B cell (primary cell): Measurements from ENCODE around the gene PDE10A. TPM values are rescaled to one million over a fixed set of nuclear protein-coding genes. Genes with fewer than 3 reads are reported as not detected.

Experiments
- ATAC-seq: fragments of 200-7000 bp; cut with Tn5 transposase; one replicate; pipeline ENCODE4 v1.10.0; 2021; ENCODE audit warnings: low read depth, mild to moderate bottlenecking, moderate number of reproducible peaks, moderate library complexity
- CTCF ChIA-PET: fragments of 350-600 bp; sonication (Branson Sonifier 250); formaldehyde crosslinking; loops from one replicate; lab custom pipeline; 2021; ENCODE audit warnings: antibody characterized with exemption, inconsistent platforms; lab: Charles Lee
- POLR2A ChIA-PET: fragments of 350-600 bp; sonication (Branson Sonifier 250); formaldehyde crosslinking; loops from one replicate; lab custom pipeline; 2021; ENCODE audit warnings: antibody characterized with exemption; lab: Charles Lee
- DNase-seq: peaks from one replicate; pipeline ENCODE4 v3.0.0; 2013
- H2AFZ ChIP-seq: 2 replicates; pipeline ENCODE4 v1.6.1; 2012; ENCODE audit warnings: mild to moderate bottlenecking, low read depth, low read length; ENCODE audit not compliant: insufficient read depth, poor library complexity, severe bottlenecking
- H3K27ac ChIP-seq, 2 donors: 1 replicate in 1 of 2; 2 replicates in 1 of 2; pipeline ENCODE4 v1.5.1; 2012 to 2013; ENCODE audit warnings: low read length in 2 of 2, mild to moderate bottlenecking in 2 of 2, moderate library complexity in 1 of 2
- H3K27me3 ChIP-seq, 4 experiments: fragments of 200-600 bp in 1 of 4; sonication (generic) in 1 of 4; replicated peaks in 1 of 4; 1 replicate in 2 of 4; 2 replicates in 2 of 4; pipeline versions ENCODE4 v1.6.1 to v1.7.0; 2013 to 2016; ENCODE audit warnings: low read length in 3 of 4, mild to moderate bottlenecking in 2 of 4, mixed read lengths in 1 of 4, moderate library complexity in 1 of 4; ENCODE audit not compliant: insufficient read depth in 4 of 4, control insufficient read depth in 3 of 4; ENCODE audit errors: control extremely low read depth in 1 of 4
- H3K36me3 ChIP-seq, 2 experiments: replicated peaks in 1 of 2; 1 replicate in 1 of 2; 2 replicates in 1 of 2; pipeline versions ENCODE4 v1.6.1 to v1.7.1; 2013; ENCODE audit warnings: low read length in 1 of 2; ENCODE audit not compliant: insufficient read depth in 2 of 2, control insufficient read depth in 1 of 2; ENCODE audit errors: control extremely low read depth in 1 of 2, extremely low read depth in 1 of 2
- H3K4me1 ChIP-seq, 2 donors: fragments of 200-600 bp in 1 of 2; sonication (generic) in 1 of 2; 1 replicate in 1 of 2; 2 replicates in 1 of 2; pipeline versions ENCODE4 v1.5.1 to v1.6.1; 2013 to 2017; ENCODE audit warnings: low read length in 2 of 2; ENCODE audit not compliant: control insufficient read depth in 2 of 2, insufficient read depth in 2 of 2
- H3K4me2 ChIP-seq: replicated peaks from 2 replicates; pipeline ENCODE3; 2012; ENCODE audit warnings: mild to moderate bottlenecking, low read depth, low read length; ENCODE audit not compliant: poor library complexity, severe bottlenecking
- H3K4me3 ChIP-seq, 5 experiments: fragments of 200-600 bp in 1 of 5; sonication (generic) in 1 of 5; 1 replicate in 3 of 5; 2 replicates in 2 of 5; pipeline versions ENCODE4 v1.5.1 to v1.7.0; 2011 to 2016; ENCODE audit warnings: low read length in 4 of 5, mild to moderate bottlenecking in 4 of 5, low read depth in 2 of 5, control low read depth in 1 of 5, moderate library complexity in 1 of 5; ENCODE audit not compliant: insufficient read depth in 1 of 5; ENCODE audit errors: control extremely low read depth in 1 of 5, extremely low read depth in 1 of 5
- H3K79me2 ChIP-seq: fragments of 200-600 bp; sonication (generic); one replicate; pipeline ENCODE4 v1.6.0; 2016; ENCODE audit warnings: low read length; ENCODE audit not compliant: control insufficient read depth, insufficient read depth
- H3K9ac ChIP-seq: fragments of 200-600 bp; sonication (generic); 2 replicates; pipeline ENCODE4 v1.6.1; 2017; ENCODE audit warnings: mild to moderate bottlenecking, low read length, moderate library complexity
- H3K9me3 ChIP-seq, 3 donors: one replicate each; pipeline versions ENCODE4 v1.6.1 to v1.7.1; 2013; ENCODE audit warnings: low read length in 2 of 3; ENCODE audit not compliant: control insufficient read depth in 2 of 3, insufficient read depth in 1 of 3; ENCODE audit errors: control extremely low read depth in 1 of 3
- H4K20me1 ChIP-seq: 2 replicates; pipeline ENCODE4 v1.6.0; 2012; ENCODE audit warnings: mild to moderate bottlenecking, low read length; ENCODE audit not compliant: insufficient read depth, control insufficient read depth, poor library complexity, severe bottlenecking
- H3K27ac Mint-ChIP-seq: one replicate; pipeline ENCODE4 v1.8.0; 2021; ENCODE audit warnings: mixed read lengths
- H3K27me3 Mint-ChIP-seq: one replicate; pipeline ENCODE4 v1.8.0; 2021; ENCODE audit warnings: mixed read lengths
- H3K4me1 Mint-ChIP-seq: one replicate; pipeline ENCODE4 v1.8.0; 2021; ENCODE audit warnings: mixed read lengths
- H3K4me3 Mint-ChIP-seq: one replicate; pipeline ENCODE4 v1.8.0; 2021; ENCODE audit warnings: mixed read lengths
- H3K9me3 Mint-ChIP-seq: one replicate; pipeline ENCODE4 v1.8.0; 2022; ENCODE audit warnings: mixed read lengths; ENCODE audit not compliant: insufficient read depth
- CTCF ChIP-seq: fragments of 200-600 bp; IDR thresholded peaks from one replicate; pipeline ENCODE4 v1.8.0; 2022; ENCODE audit warnings: antibody characterized with exemption, mild to moderate bottlenecking
- EZH2 ChIP-seq: IDR thresholded peaks from 2 replicates; pipeline ENCODE4 v1.6.1; 2012; ENCODE audit warnings: borderline replicate concordance, low read depth, mild to moderate bottlenecking, moderate library complexity, low read length; ENCODE audit not compliant: insufficient read depth, poor library complexity, severe bottlenecking
- WGBS: methylation state at CpG from one replicate; pipeline ENCODE4 v1.1.5; 2013; ENCODE audit warnings: missing lambda C conversion rate; ENCODE audit not compliant: insufficient coverage; 5-methylcytosine and 5-hydroxymethylcytosine counted together
- intact Hi-C: fragments of 100-400 bp; cut with micrococcal nuclease; formaldehyde crosslinking; loops from one replicate; pipeline ENCODE4 v1.10.0; 2022
- polyA plus RNA-seq: library from polyadenylated mRNA; depleted of rRNA; stranded (reverse); fragments of >200 nt; gene quantifications from 2 replicates; pipeline ENCODE4 v1.2.3, GENCODE V29; 2012
- total RNA-seq, 2 donors: library from RNA; stranded (reverse); fragments of 120-200 nt in 1 of 2; gene quantifications; 1 replicate in 1 of 2; 2 replicates in 1 of 2; pipeline versions ENCODE4 v1.2.3 to v1.2.4, GENCODE V29; 2013 to 2022

The PDE10A gene
- total and polyA plus RNA-seq, 2 donors (not counting 1 experiment from before 2014, with no cell fraction given): not detected

DNA sequence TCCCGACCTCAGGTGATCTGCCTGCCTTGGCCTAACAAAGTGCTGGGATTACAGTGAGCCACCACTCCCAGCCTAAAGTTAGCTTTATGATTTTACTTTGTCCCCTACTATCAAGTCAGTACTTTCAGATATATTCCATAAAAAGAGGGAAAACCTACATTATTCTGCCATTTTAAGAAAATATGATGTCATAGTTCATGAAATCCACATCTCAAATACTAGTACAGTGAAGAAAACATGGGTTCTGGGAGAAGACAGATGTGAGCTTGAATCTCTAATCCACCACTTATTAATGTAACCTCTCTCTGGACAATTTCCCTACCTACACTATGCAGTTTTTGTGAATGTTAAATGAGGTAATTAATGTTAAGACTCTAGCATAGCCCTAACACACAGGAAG, 74.5 kb downstream of the PDE10A start:
- no CpG with 5 or more reads among the region's 1 CpG for WGBS
- TF ChIP-seq EZH2 (no peak), CTCF (no peak)
- no peak overlapping the region for H3K9ac ChIP-seq
- no peak overlapping the region for H2AFZ ChIP-seq
- Mint-ChIP-seq H3K4me3 (no peak overlapping the region), H3K27ac (no peak overlapping the region), H3K4me1 (no peaks in the 10 kb centered on the region), H3K9me3 (peaks cover 14% of the 10 kb centered on the region), H3K27me3 (no peaks in the 10 kb centered on the region)
- no peaks in the 10 kb centered on the region for H3K36me3 ChIP-seq
- H3K79me2 ChIP-seq: no peaks in the 10 kb centered on the region
- no peaks in the 10 kb centered on the region for H3K27me3 ChIP-seq
- H3K4me2 ChIP-seq: no peak overlapping the region
- no peak overlapping the region for H3K4me3 ChIP-seq
- no peaks in the 10 kb centered on the region for H4K20me1 ChIP-seq
- ChIA-PET CTCF (no interaction called here), POLR2A (no interaction called here)
- H3K4me1 ChIP-seq: no peaks in the 10 kb centered on the region
- DNase-seq (no peak), ATAC-seq (no peak)
- no peak overlapping the region for H3K27ac ChIP-seq
- H3K9me3 ChIP-seq: peaks cover 0 to 14% (median 0%) of the 10 kb centered on the region in 3 donors
- intact Hi-C loops: no loop called here

DNA sequence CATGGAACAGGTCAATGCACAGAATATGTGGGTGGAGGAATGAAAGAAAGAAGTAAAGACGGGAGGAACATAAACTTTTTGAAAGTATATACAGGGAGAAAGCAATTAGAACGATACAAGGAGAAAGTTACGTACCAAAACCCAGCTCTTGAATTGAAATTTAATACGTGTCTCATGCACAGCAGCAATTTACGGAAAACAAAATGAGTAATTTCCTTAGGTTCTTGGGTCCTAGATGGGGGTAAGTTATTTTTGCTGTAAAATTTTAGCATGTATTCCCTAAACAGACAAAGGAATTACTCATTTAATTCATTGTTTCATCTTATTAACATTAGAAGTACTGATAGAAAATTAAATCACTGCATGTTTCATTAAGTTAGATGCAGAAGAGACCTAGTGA, 75.8 kb downstream of the PDE10A start:
- TF ChIP-seq CTCF (no peak), EZH2 (no peak)
- H3K79me2 ChIP-seq: no peaks in the 10 kb centered on the region
- no peaks in the 10 kb centered on the region for H3K4me1 ChIP-seq
- no peaks in the 10 kb centered on the region for H3K36me3 ChIP-seq
- DNase-seq: no peak
- no peaks in the 10 kb centered on the region for H3K27me3 Mint-ChIP-seq
- POLR2A ChIA-PET: no interaction called here
- peaks cover 10% of the 10 kb centered on the region for H3K9me3 Mint-ChIP-seq
- peaks cover 0 to 14% (median 0%) of the 10 kb centered on the region in 3 donors for H3K9me3 ChIP-seq
- ATAC-seq: no peak
- no peak overlapping the region for H3K27ac Mint-ChIP-seq
- CTCF ChIA-PET: no interaction called here
- no peak overlapping the region for H3K4me2 ChIP-seq
- H2AFZ ChIP-seq: no peak overlapping the region
- H3K4me3 Mint-ChIP-seq: no peak overlapping the region
- no peak overlapping the region for H3K27ac ChIP-seq
- H3K9ac ChIP-seq: no peak overlapping the region
- intact Hi-C loops: no loop called here
- no peaks in the 10 kb centered on the region for H4K20me1 ChIP-seq
- no peaks in the 10 kb centered on the region for H3K27me3 ChIP-seq
- no peak overlapping the region for H3K4me3 ChIP-seq
- WGBS: 91% methylated on average over 3 of the region's 5 CpGs
- no peaks in the 10 kb centered on the region for H3K4me1 Mint-ChIP-seq
